Activated naive CD4-positive, alpha-beta T cell treated with Interleukin-2 at 50 U/mL for 16 hours (primary cell): Measurements from ENCODE around the gene LRRC8E.
"Not testable (repeated sequence)": the region's sequence is repeated elsewhere in the genome, so short reads cannot be mapped to it uniquely, and the experiment has no call there.

ENCODE experiments used
- DNase-seq: peaks from one replicate; pipeline ENCODE4 v3.0.0-alpha.2; 2020

Gene LRRC8E

GRCh38 chr19:7910321-7911161 is 22.2 kb downstream of the LRRC8E start:
- DNase-seq, result no peak

- no peak for DNase-seq
Observed at GRCh38 chr19:7911508-7912143, 23.3 kb downstream of the LRRC8E start.

- no peak for DNase-seq
Observed at GRCh38 chr19:7912144-7912696, 23.9 kb downstream of the LRRC8E start.

DNA sequence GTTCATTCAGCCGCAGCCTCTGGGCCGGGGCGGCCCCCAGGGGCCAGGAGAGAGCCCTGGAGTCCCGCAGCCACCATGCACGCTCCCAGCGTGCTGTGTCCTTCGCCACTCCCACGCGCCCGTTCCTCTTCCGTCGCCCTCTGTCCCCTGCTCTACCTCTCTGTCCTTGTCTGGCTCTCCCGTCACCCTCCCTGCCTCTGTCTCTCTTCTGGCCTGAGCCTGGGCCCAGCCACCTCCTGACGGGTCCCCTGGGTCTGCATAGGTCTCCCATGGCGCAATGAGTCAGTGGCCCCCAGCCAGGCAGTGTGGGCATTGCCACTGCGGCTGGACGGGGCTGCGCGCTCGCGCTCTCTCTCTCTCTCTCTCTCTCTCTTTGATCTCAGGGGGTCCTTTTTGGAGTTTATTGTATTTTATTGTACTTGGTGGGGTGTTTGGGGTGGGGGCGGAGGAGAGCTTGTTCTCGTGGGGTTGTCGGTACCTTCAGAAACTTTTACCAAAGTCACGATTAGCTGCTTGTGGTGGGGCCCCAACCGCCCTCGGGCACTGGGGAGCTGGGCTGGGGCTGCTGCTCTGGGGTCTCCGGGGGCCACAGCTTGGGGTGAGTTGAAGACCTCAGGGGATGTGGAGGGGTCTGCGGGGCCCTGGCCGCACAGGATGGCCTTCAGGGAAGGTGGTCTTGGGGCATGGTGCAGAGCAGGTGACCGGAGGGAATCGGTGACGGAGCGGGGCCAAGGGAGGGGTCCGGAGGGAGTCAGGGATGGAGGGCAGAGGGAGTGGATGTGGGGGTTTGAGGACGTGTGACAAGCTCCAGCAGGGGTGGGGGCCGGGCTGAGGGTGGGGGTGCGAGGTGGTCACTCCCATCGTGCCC is 24.6 kb downstream of the LRRC8E start:
- DNase-seq, result no peak

DNA sequence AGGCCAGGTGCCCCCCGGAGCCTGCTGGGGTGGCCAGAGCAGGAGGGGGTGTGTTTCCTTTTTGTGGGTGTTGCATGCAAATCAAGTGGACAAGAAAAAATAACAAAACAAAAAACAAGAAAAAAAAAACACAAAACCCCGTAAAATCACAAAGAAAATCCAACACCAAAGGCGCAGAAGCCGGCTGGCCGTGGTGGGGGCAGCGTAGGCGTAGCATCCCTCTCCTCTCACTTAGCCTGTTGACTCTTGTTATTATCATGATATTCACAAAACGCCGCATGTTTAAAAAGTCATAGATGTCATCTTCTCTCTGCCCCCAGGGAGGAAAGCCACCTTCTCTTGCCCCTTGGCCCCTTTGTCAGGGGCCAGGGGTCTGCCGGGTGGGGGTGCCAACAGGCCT is 25.3 kb downstream of the LRRC8E start:
- DNase-seq, result no peak

DNA sequence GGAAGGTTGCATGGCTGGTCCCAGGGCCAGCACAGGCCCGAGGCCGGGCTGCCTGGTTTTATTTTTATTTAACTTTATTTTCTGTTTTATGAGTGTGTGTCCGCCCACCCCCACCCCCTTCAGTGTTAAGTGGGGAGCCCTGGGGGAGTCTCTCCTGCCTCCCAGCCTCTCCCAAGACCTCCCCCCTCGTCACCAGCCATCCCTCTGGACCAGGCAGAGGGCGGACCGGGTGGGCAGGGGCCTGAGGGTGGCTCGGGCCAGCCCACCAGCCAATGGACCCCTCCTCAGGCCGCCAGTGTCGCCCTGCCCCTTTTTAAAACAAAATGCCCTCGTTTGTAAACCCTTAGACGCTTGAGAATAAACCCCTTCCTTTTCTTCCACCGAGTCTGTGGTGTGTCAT is 25.8 kb downstream of the LRRC8E start:
- no peak for DNase-seq

- DNase-seq, result no peak
Observed at GRCh38 chr19:7914598-7915045, 26.3 kb downstream of the LRRC8E start, which contains the start of gene TGFBR3L. TGFBR3L (plus strand) TSS chr19:7914830.

GRCh38 chr19:7915250-7916102 is 27.2 kb downstream of the LRRC8E start:
- no peak for DNase-seq

DNA sequence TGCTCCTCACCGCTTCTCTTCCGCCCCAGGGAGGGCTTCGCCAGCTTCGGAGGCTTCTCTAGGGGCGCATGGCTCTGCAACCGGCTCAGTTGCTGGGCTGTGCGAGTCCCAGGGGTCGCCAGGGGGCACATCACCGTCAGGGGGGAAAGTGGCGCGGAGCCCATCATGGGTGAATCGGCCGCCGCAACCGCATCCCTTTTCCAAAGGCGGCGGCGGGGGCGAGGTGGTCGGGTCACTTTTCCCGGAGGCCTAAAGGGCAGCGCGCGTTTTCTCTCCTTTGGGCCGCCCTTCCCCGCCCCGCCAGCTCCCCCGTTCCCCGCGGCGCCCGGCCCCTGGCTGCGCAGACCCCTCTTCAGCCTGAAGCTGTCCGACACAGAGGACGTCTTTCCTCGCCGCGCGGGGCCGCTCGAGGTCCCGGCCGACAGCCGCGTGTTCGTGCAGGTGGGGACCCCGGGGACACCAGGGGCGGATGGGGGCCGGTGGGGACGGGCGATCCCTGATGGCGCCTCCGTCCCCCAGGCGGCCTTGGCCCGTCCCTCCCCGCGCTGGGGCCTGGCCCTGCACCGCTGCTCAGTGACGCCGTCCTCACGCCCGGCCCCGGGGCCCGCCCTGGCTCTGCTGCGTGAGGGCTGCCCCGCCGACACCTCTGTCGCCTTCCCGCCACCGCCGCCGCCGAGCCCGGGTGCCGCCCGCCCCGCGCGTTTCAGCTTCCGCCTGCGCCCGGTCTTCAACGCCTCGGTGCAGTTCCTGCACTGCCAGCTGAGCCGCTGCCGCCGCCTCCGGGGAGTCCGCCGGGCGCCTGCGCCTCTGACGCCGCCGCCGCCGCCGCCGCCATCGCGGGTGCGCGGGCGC is 28.0 kb downstream of the LRRC8E start:
- DNase-seq, result peak; percentile 60

DNA sequence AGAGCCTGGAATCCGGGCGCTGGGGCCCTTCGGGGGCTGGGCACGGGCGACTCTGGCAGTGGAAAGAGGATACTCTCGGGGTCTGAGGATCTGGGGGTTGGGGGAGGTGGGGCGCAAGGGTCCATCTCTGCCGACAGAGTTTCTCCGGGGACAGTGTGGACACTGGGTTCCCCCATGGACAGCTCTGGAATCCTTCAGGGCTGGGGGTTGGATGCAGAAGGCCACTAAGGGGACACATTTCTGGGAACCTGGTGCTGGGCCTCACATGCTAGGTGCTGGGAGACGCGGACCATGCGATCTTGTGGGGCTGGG is 28.6 kb downstream of the LRRC8E start:
- DNase-seq, result no peak

- DNase-seq, result peak; percentile 70
Observed at GRCh38 chr19:7917267-7918061, 29.2 kb downstream of the LRRC8E start.

DNA sequence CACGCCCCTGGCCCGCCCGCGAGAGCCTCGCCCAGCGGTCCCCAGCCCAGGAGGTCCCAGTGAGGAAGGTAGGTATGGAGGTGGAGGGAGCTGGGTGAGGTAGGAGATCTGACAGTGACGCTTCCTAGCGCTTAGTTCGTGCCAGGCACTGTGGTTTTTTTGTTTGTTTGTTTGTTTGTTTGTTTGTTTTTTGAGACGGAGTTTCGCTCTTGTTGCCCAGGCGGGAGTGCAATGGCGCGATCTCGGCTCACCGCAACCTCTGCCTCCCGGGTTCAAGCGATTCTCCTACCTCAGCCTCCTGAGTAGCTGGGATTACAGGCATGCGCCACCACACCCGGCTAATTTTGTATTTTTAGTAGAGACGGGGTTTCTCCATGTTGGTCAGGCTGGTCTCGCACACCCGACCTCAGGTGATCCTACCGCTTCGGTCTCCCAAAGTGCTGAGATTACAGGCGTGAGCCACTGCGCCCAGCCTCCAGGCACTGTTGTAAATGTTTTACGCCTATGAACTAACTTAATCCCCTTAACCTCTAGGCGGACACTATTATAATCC is 29.8 kb downstream of the LRRC8E start:
- not testable (repeated sequence) for DNase-seq

DNA sequence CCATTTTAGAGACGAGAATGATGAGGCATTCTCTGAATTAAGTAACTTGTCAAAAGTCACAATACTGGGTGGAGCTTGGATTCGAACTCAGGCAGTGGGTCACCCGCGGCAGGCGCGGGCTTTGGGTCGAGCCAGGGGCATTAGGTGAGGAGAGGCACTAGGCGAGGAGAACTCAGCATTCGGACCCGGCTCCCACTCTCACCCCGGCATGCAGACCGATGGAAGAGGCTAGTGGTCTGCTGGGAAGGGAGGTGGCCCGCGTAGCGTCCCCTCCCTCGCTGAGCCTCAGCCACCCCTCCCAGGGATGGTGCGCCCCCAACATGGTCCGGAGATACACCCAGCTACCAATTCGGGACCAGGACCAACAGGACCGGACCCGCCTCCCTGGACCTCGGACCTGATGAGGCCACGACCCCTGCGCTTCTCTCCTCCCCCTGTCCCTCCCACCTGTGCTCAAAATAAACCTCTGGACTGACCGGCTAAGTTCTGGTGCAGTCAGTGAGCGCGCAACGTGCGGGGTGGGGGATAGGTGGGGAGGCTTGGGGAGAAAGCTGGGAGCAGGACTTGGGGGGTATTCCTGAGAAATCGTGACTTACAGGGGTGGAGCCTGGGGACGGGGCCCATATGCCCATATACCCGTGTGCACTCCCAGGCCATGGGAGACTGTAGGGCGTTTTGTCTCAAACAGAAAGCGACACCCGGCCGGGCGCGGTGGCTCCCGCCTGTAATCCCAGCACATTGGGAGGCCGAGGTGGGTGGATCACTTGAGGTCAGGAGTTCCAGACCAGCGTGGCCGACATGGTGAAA is 30.5 kb downstream of the LRRC8E start:
- DNase-seq, result no peak

- peak; percentile 97 for DNase-seq
Observed at GRCh38 chr19:7919610-7920518, 31.6 kb downstream of the LRRC8E start, which contains the start of gene SNAPC2. SNAPC2 (plus strand) TSS chr19:7920338; CDS start chr19:7920367, 29 bp downstream.

DNA sequence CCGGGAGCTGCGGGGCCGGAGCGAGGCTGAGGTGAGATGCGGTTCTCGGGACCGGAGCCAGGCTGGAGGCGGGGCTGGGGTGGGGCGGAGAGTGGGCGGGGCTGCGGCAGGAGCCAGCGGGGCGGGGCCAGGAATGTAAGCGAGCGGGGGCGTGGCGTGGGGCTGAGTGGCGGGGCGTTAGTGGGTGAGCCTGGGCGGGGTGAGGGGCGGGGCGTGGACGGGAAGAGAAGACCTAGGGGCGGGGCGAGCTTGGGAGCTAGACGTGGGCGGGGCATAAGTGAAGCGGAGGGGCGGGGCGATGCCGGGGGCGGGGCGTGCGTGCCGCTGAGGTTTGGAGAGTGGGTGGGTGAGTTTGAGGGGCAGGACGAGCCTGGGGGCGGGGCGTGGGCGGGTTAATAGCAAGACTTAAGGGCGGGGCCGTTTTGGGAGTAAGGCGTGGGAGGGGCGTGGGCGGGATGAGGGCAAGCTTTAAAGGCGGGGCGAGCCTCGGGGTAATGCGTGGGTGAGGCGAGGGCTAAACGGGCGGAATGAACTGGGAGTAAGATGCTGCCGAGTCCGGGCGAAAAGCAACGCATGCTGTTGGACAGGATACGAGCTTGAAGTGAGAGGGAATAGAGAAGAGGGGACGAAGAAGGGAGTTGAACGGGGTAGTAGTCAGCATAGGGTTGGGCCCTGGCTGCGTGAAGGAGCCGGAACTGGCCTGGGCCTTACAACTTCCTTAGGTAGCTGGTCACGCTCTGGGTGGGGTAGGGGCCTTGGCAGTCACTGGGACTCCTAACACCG is 32.4 kb downstream of the LRRC8E start:
- peak; percentile 97 for DNase-seq

GRCh38 chr19:7921302-7921966 is 33.1 kb downstream of the LRRC8E start:
- no peak for DNase-seq
